M059J (cell line): Measurements from ENCODE around the gene DACT1. TPM values are rescaled to one million over a fixed set of nuclear protein-coding genes. Genes with fewer than 3 reads are reported as not detected.

Experiments
- DNase-seq: peaks from one replicate; pipeline ENCODE4 v3.0.0-alpha.2; 2012; ENCODE audit warnings: low read depth
- total RNA-seq: library from RNA; depleted of rRNA; stranded (reverse); fragments of >200 nt; shearing (Covaris generic); gene quantifications from 2 replicates; pipeline ENCODE4 v1.2.3, GENCODE V29; 2014

DACT1 gene
- total RNA-seq, 1 experiment from 2014 or later, result 10.0 TPM

GRCh38 chr14:58636129-58636528 is 1.6 kb upstream of the DACT1 start:
- no peak for DNase-seq

GRCh38 chr14:58637040-58637390 is 747 bp upstream of the DACT1 start:
- peak; percentile 76 for DNase-seq

GRCh38 chr14:58638231-58639197 is 752 bp downstream of the DACT1 start:
- peak; percentile 43 for DNase-seq

GRCh38 chr14:58639198-58639565 is 1.4 kb downstream of the DACT1 start:
- DNase-seq, result no peak

GRCh38 chr14:58639842-58640484 is 2.2 kb downstream of the DACT1 start:
- peak; percentile 87 for DNase-seq

GRCh38 chr14:58640959-58641358 is 3.2 kb downstream of the DACT1 start:
- no peak for DNase-seq

- no peak for DNase-seq
Observed at GRCh38 chr14:58641509-58641908, 3.7 kb downstream of the DACT1 start.

- no peak for DNase-seq
Observed at GRCh38 chr14:58643366-58643765, 5.6 kb downstream of the DACT1 start.

GRCh38 chr14:58645641-58646040 is 7.9 kb downstream of the DACT1 start:
- no peak for DNase-seq

- no peak for DNase-seq
Observed at GRCh38 chr14:58646479-58646878, 8.7 kb downstream of the DACT1 start.

GRCh38 chr14:58647777-58648176 is 10.0 kb downstream of the DACT1 start:
- DNase-seq, result no peak

- no peak for DNase-seq
Observed at GRCh38 chr14:58650857-58651256, 13.1 kb downstream of the DACT1 start.

GRCh38 chr14:58656671-58657411 is 19.1 kb downstream of the DACT1 start:
- no peak for DNase-seq

- no peak for DNase-seq
Observed at GRCh38 chr14:58659061-58659460, 21.3 kb downstream of the DACT1 start.

- no peak for DNase-seq
Observed at GRCh38 chr14:58659846-58660245, 22.1 kb downstream of the DACT1 start.

GRCh38 chr14:58660407-58660806 is 22.6 kb downstream of the DACT1 start:
- no peak for DNase-seq

GRCh38 chr14:58662018-58662417 is 24.3 kb downstream of the DACT1 start:
- DNase-seq, result no peak

GRCh38 chr14:58662759-58663158 is 25.0 kb downstream of the DACT1 start:
- no peak for DNase-seq

- DNase-seq, result peak; percentile 83
Observed at GRCh38 chr14:58663494-58664111, 25.8 kb downstream of the DACT1 start.

- peak; percentile 17 for DNase-seq
Observed at GRCh38 chr14:58665773-58666500, 28.2 kb downstream of the DACT1 start.

- DNase-seq, result no peak
Observed at GRCh38 chr14:58666737-58667136, 29.0 kb downstream of the DACT1 start.
